HG03159 (cell line): ENCODE data around the gene TAB2.
A peak's percentile ranks its signal among the peaks of the same experiment; 100 is the strongest.

Experiments used
- ATAC-seq: cut with Tn5 transposase; IDR thresholded peaks from one replicate; pipeline ENCODE4 v1.9.1; 2021; ENCODE audit warnings: mild to moderate bottlenecking, moderate library complexity; ENCODE audit not compliant: unreplicated experiment

Gene TAB2

GRCh38 chr6:149317644-149318571 is at the start of gene TAB2:
Gene TAB2, plus strand, starts transcription at chr6:149317712. Its CDS starts 52,286 bp downstream, at chr6:149369998.
- peak; percentile 33 for ATAC-seq

- ATAC-seq = no peak
Measured at GRCh38 chr6:149268146-149268545, 49.4 kb upstream of the TAB2 start.

GRCh38 chr6:149268768-149269167 is 48.7 kb upstream of the TAB2 start:
- no peak for ATAC-seq

GRCh38 chr6:149270616-149271015 is 46.9 kb upstream of the TAB2 start:
- no peak for ATAC-seq

GRCh38 chr6:149271348-149272340 is 45.9 kb upstream of the TAB2 start:
- peak; percentile 60 for ATAC-seq

- ATAC-seq = no peak
Measured at GRCh38 chr6:149273318-149273717, 44.2 kb upstream of the TAB2 start.

DNA sequence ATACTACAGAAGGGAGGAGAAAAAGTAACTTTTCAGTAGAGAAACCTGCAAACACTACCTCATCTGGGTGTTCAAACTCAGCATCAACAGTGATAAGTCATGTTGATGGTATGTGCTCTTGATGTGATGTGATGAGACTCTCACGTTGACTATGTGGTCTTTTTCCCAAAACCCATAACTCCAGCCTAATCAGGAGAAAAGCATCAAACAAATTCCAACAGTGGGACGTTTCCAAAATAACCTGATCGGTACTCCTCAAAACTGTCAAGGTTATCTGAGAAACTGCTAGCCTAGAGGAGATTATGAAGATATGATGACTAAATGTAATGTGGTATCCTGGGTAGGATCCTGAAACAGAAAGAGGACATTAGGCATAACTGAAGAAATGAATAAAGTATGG is 41.9 kb upstream of the TAB2 start:
- no peak for ATAC-seq

DNA sequence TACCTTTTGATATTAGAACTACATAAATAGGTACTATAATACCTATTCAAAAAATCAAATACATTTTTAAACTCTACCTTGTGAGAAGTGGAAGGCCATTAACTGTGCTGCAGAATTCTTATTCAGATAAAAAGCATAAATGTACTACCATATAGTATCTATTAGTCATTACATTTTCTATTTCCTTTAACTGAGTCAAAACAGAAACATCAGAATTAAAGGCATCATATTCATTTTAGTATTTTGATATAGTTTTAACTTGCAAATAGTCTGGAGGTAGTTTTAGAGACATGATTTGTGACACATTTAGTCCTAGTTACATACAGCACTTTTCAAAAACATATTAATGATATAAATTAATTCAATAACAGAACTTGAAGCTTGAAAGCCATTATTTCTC is 39.9 kb upstream of the TAB2 start:
- ATAC-seq = no peak

DNA sequence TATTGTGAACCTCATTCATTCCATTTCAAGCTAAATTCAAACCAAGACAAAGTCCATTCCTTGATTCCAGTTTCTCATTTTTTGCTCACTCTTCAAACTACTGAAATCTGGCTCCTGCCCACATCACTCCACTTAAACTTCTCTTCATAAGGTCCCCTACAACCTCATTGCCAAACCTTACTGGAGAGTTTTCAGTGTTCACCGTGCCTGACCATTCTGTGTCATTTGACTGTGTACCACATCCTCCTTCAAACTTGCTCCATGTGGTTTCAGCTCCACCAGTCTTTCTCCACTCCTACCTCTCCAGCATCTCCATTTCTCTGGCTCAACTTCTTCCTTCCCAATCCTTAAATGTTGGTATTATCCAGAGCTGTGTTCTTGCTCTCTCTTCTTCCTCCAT is 38.5 kb upstream of the TAB2 start:
- ATAC-seq = no peak

GRCh38 chr6:149284904-149285303 is 32.6 kb upstream of the TAB2 start:
- ATAC-seq = no peak

DNA sequence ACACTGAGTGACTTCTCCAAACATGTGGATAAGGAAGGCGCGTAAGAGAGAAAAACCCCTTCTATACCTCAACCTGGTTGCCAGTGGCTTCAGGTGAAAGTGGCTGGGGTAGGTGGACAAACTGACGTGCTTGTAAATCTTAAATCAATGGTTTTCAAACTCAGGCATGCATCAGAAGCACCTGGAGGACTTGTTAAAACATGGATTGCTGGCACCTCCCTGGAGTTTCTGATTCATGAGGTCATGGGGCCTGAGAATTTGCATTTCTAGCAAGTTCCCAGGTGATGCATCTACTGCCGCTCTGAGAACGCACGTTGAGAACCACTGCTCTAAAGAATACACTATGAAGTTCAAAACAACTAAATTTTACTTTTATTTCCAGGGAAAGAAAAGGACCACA is 31.9 kb upstream of the TAB2 start:
- no peak for ATAC-seq

DNA sequence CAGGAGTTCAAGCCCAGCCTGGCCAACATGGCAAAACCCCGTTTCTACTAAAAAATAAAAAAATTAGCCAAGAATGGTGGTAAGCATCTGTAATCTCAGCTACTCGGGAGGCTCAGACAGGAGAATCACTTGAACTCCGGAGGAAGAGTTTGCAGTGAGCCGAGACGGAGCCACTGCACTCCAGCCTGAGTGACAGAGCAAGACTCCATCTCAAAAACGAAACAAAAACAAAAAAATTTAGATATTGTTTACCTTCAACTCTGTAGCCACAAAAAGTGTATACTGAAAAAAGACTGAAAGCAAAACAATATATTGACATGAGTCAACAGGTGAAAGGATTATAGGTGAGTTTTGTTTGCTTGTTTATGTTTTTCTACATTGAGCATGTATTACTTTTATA is 30.6 kb upstream of the TAB2 start:
- ATAC-seq = no peak

GRCh38 chr6:149289192-149289781 is 28.2 kb upstream of the TAB2 start:
- no peak for ATAC-seq

GRCh38 chr6:149289966-149290365 is 27.5 kb upstream of the TAB2 start:
- no peak for ATAC-seq

GRCh38 chr6:149293244-149293643 is 24.3 kb upstream of the TAB2 start:
- no peak for ATAC-seq

DNA sequence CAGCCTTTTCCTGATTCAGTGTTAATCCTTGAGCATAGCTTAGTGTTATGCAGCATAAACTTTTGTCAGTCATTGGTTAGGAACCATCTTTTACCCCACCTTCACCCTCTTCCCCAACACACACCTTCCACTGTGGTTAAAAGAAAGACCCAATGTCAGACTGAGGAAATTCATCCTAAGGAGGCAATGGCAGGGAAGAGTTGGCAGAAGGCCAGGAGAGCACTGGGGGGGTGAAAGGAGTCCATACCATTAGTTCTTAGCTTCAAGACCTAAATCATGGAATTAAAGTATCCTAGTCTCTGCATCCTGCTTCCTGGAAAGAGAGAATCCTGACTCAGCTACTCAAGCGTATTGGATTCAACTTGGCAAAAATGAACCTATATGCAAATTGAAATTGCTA is 16.9 kb upstream of the TAB2 start:
- ATAC-seq = no peak

DNA sequence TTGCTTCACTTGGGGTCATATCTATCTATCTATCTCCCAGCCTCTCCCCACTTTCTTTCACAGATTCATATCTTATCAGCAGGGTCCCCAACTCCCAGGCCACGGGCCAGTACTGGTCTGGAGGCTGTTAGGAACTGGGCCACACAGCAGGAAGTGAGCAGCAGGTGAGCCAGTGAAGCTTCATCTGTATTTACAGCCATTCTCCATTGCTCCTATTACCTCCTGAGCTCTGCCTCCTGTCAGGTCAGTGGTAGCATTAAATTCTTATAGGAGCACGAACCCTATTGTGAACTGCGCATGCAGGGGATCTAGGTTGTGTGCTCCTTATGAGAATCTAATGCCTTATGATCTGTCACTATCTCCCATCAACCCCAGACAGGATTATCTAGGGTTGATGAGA is 14.8 kb upstream of the TAB2 start:
- ATAC-seq = no peak

- ATAC-seq = no peak
Measured at GRCh38 chr6:149303468-149303867, 14.0 kb upstream of the TAB2 start.

DNA sequence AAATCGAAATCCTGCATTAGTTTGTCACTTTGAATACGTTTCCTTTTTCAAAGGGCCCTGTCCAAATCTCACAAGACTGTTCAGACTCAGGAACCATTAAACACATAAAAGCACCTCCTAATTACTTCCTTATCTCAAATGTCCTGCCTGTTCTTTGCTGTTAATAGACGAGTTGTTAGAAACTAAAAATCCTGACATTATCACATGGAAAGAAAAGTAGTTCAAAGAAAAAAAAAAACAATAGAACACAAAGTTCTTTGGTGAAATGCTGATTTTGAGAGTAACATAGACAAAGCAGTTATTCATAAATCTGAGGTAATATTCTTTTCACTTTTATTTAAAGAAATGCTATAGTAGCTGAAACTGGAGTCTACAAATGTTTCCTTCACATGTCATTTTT is 12.1 kb upstream of the TAB2 start:
- ATAC-seq = no peak

GRCh38 chr6:149306967-149307366 is 10.5 kb upstream of the TAB2 start:
- no peak for ATAC-seq

DNA sequence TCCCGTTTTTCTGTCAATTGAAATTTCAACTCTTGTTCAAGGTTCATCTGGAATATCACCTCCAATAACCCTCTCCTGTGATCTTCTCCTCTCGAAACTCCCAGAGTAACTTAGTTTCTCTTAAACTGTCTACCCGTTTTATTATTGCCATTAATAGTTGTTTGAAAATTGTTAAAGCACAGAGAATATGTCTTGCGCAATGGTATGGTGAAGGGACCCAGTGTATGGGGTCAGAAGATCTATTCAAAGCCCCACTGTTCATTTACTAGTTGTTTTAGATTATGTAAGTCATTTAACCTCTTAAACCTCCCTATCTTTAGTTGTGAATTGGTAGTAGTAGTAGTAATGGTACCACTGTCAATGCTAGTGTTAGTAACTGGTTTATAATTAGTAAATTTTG is 6.2 kb upstream of the TAB2 start:
- no peak for ATAC-seq
